Stimulated activated CD4-positive, alpha-beta T cell treated with anti-CD3 and anti-CD28 coated beads, TNF-alpha, amount 100 ng/mL, for 24 hours (primary cell): ENCODE results near the gene ANKRD31.

Experiments
- DNase-seq, 3 experiments: peaks; one replicate each; pipeline ENCODE4 v3.0.0-alpha.2; 2020; ENCODE audit warnings: low read depth in 3 of 3

The ANKRD31 gene

DNA sequence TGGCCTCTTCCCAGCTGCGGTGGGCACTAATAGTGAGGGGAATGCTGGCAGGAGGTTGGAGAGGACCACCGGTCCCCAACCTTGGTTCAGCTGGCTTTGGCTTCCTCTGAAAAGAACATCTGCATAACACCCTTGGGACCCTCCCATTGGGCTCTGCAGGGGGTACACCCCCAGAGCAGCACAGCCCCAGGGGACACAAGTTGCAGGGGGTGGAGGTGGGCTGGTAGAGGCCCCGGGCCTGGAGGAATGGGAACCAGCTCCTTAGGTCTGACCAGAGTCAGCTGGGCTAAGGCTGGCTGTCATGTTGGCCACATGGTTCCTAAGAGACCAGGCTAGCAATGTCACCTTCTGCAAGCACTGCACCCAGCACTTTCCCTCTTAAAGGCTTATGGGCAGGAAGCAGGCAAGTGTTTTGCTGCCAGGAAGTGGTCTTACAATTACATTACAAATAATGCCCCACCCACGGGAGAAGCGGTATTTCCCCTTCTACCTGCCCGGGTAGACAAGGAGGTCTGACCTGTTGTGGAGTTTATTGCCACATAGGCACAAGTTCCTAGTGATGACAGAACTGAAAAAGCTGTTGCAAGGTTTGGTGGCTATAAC lies 202.4 kb downstream of the ANKRD31 start:
- peak in 1 of 3 experiments; percentile 18 for DNase-seq

DNA sequence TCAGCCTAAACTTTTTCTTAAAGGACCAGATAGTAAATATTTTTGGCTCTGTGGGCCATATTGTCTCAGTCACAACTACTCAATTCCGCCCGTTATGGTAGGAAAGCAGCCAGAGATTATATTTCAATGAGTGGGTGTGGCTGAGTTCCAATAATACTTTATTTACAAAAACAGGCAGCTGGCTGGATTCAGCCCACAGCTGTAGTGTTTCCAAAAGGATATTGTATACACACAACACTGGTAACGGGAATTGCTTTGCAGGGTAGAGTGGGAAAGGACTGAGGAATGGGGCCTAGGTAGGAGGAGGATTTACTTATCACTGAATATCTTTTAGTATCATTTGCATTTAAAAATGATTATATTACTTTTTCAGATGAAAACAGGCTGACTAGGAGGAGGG lies 205.3 kb downstream of the ANKRD31 start:
- DNase-seq = no peak

DNA sequence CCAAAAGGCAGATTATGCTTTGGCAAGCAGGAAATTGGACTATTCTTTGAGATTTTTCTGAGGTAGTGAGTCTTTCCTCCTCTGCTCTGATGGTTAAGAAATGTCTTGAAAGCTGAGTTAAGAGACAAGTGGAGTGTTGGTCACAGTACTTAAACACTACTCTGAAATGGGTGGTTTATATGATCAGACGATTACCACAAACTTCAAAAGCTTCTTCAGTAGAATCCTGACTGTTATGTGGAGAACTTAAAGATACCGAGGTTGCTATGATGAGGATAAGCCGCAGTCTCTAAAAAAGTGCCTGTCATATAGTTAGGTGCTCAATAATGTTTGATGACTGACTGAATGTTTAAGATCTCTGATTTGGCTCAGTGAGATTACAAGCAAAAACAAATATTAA lies 208.6 kb downstream of the ANKRD31 start:
- no peak for DNase-seq

DNA sequence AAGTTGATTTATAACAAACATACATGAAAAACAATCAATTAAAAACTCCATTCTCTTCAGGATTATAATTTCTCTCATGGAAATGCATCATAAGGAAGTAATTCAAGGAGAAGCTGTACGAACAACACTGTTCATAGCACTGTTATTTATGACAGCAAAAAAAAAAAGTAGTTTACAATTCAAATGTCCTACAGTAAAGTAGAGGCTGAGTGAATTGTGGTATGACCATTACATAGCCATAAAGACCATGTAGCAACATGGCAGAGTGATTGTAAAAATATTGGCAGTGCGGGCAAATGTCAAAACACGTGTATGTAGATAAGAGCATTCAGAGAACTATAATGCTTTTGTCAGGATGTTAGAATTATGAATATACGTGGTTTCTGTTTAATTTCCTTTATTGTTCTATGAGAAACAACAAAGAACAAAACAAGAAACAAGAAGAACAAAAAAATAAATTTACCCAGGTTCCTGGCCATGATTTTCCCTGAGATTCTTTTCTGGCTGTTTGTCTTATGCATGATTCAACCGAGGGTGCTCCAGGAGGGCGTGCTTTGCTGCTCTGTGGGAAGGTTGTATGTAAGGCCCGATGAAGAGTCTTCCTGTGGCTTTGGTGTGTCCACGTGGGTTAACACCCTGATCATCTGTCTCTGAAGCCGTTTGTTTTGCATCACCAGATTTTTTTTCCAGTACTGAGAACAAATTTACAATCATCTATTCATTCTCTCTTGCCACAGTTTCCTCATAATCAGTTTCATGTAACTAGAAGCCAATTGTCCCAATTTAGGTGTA lies 213.1 kb downstream of the ANKRD31 start:
- DNase-seq = peak in 1 of 3 experiments; percentile 8

DNA sequence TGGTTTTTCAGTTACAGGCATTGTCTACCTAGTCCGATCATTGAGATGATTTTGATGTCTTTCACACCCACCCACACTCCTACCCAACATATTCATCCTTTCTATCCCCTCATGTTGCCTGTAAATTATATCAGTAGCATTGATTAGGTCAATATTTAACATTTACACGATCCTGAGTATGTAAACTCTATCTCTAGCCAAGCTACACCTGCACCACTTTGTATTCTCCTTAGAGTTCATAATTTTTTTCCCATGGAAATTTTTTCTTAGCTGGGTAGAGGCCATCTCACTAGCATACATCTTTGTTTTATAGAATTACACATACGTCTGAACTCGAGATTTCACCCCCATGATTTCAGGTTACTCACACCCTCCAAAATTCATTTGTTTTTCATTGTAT lies 214.9 kb downstream of the ANKRD31 start:
- no peak for DNase-seq

DNA sequence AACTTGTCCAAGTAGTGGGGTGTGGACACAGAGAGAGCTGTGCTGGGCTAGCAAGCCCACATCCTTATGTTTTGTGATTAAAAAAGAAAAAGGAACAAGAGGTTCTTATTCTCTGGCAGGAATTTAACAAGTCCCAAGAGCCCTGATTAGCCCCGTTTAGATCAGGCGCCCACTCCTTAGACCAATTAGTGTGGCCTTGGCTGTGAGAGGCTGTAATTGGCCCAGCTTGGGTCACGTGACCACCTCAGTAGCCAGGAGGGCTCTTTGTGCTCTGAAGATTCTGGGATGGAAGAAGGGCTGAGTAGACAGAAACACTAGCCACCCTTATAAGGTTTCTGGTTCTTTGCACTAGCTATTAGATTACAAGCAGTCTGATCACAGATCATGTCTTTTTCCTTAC lies 215.5 kb downstream of the ANKRD31 start:
- no peak for DNase-seq

DNA sequence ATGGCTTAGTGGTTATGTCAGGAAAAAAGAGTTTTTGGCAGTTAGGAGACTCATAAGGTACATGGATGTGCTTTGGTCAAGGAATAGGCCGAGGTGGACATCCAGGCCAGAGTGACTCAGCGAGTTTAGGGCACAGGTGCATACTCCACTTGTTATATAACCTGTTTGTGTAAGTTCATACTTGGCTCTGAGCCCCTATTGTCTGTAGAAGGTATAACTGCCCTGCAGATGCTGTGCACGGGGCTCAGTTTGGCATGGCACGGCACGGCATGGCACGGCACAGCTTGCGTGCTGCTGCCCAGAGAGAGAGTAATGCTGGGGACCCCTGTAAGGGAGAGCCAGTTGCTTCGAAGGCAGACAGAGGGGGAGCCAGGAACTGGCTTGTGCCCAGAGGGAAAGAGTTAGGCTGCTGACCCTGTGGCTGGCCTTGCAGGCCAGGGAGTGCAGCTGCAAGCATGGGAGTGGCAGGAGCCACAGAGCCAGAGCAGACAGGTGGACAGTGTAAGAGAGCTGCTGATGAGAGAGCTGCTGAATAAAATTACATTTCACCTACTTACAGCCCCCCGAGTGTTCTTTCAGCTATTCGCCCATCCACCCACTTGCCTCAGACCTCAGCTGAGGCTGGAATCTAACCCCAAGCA lies 216.5 kb downstream of the ANKRD31 start:
- DNase-seq = no peak

DNA sequence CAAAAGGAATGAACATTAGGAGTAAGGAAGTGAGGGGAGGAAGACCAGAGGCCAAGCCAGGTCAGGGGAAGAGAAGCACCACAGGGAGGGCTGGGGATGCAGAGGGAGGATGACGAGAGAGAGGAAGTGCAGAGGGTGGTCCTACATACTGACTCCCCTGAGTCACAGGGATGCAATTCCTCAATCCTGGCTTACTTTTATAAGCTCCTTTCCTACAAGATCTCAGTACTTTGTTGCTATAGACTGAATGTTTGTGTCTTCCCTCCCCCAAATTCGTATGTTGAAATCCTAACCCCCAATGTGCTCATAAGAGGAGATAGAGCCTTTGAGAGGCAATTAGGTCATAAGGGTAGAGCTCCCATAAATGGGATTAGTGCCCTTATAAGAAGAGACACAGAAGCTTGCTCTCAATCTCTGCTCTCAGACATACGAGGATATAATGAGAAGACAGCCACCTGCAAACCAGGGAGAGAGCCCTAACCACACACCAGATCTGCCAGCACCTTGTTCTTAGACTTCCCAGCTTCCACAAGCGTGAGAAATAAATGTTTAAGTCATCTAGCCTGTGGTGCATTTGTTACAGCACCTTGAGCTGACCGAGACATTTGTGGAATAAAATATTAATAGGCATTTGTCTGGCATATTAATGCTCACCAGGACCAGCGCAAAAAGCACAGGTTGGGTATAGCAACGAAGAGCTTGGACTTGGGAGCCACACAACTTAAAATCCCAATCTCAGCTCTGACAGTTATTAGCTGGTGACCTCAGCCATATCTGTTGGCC lies 217.7 kb downstream of the ANKRD31 start:
- no peak for DNase-seq
